NCI-H748 treated with DMSO at 0.1 percent for 48 hours (cell line): ENCODE data around the gene FBXL4.
"Not testable (repeated sequence)": the region's sequence is repeated elsewhere in the genome, so short reads cannot be mapped to it uniquely, and the experiment has no call there.

Experiments used
- DNase-seq: peaks from one replicate; lab custom pipeline; 2025; lab: John Stamatoyannopoulos, UW

Gene FBXL4

GRCh38 chr6:98945311-98946115 lies 2.2 kb downstream of the FBXL4 start:
- DNase-seq = no peak

- peak; percentile 22 for DNase-seq
Observed at GRCh38 chr6:98944598-98945081, 3.1 kb downstream of the FBXL4 start.

GRCh38 chr6:98944168-98944567 lies 3.6 kb downstream of the FBXL4 start:
- no peak for DNase-seq

GRCh38 chr6:98942263-98942803 lies 5.4 kb downstream of the FBXL4 start:
- no peak for DNase-seq

- no peak for DNase-seq
Observed at GRCh38 chr6:98941319-98941718, 6.4 kb downstream of the FBXL4 start.

GRCh38 chr6:98937351-98937750 lies 10.4 kb downstream of the FBXL4 start:
- DNase-seq = no peak

- DNase-seq = no peak
Observed at GRCh38 chr6:98932381-98932780, 15.4 kb downstream of the FBXL4 start.

- DNase-seq = no peak
Observed at GRCh38 chr6:98931696-98932095, 16.1 kb downstream of the FBXL4 start.

GRCh38 chr6:98929498-98930060 lies 18.2 kb downstream of the FBXL4 start:
- DNase-seq = no peak

GRCh38 chr6:98928688-98929087 lies 19.1 kb downstream of the FBXL4 start:
- no peak for DNase-seq

GRCh38 chr6:98927534-98927933 lies 20.2 kb downstream of the FBXL4 start:
- DNase-seq = no peak

GRCh38 chr6:98925831-98926230 lies 21.9 kb downstream of the FBXL4 start:
- DNase-seq = no peak

GRCh38 chr6:98924647-98925046 lies 23.1 kb downstream of the FBXL4 start:
- DNase-seq = no peak

GRCh38 chr6:98920904-98921431 lies 26.8 kb downstream of the FBXL4 start:
- no peak for DNase-seq

- not testable (repeated sequence) for DNase-seq
Observed at GRCh38 chr6:98910946-98911345, 36.8 kb downstream of the FBXL4 start.

GRCh38 chr6:98909236-98909635 lies 38.5 kb downstream of the FBXL4 start:
- no peak for DNase-seq

GRCh38 chr6:98906342-98906741 lies 41.4 kb downstream of the FBXL4 start:
- not testable (repeated sequence) for DNase-seq

- DNase-seq = no peak
Observed at GRCh38 chr6:98905759-98906158, 42.0 kb downstream of the FBXL4 start.

GRCh38 chr6:98904096-98904495 lies 43.6 kb downstream of the FBXL4 start:
- no peak for DNase-seq

GRCh38 chr6:98900706-98901105 lies 47.0 kb downstream of the FBXL4 start:
- DNase-seq = no peak

- DNase-seq = no peak
Observed at GRCh38 chr6:98894810-98895209, 52.9 kb downstream of the FBXL4 start.

GRCh38 chr6:98887650-98888049 lies 60.1 kb downstream of the FBXL4 start:
- DNase-seq = no peak

- no peak for DNase-seq
Observed at GRCh38 chr6:98885330-98885729, 62.4 kb downstream of the FBXL4 start.
